NOMO-1 (cell line): ENCODE data around the gene TSSC4.

Experiments
- DNase-seq, 2 experiments: peaks; one replicate each; lab custom pipeline; 2025; ENCODE audit not compliant: unreplicated experiment in 2 of 2; lab: John Stamatoyannopoulos, UW

Gene TSSC4

DNA sequence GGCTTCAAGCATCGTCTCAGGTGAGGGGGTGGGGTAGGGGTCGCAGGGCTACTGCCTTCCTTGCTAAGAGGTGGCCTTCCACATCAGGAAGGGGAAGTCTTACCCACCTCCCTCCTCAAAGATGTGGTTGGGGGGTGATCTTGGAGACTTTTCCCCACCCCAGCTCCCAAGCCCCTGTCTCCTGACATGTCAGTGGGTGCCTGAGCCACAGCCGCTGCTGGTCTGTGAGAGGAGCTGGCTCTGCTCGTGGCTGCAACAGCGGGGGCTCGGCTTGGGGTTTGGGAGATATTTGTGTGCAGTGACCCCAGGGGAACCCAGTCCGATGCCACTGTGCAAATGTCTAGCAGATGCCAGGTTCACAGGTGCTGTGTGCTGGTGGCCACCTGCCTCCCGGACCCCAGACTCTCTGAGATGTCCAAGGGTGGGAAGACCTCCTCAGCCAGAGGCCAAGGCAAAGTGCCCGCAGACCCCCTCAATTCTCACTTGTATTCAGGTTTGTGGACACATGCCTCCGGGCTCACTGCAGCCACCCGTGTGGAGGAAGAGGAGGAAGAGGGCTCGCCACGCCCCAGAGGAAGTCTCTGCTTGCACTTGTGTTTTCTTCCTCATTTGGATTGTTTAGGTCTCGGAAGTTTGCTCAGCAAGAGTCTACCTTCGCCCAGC, 46.2 kb downstream of the TSSC4 start:
- DNase-seq, result peak; percentile 74 to 76

DNA sequence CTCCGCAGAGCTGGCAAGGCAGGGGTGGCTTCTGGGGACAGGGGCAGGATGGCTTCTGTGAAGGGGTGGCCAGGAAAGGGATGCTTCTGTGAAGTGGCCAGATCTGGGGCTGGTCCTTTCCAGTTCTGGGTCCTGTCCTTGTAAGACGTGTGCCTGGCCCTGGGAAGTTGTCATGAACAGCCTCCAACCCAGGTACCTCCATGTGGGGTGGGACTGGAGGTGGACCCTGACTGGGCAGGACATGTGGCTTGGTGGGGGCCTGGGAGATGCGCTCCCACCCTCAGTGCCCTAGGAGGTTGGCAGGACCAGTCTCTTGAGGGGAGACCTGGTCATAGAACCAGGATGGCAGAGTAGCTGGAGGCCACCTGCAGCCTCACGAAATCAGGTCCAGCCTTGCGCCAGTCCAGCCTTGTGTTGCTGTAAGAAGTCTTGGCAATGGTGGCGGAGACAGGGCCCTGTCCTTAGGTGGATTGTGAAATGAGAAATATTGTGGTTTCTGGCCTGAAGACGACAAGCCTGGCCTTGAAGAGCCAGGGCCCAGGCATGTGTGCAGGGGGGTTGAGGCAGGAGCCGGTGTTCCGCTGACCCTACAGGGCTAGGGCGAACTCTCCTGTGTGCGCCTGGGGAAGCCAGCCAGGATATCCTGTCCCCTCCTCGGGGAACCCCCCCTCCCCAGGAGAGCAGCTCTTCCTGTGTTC, 46.9 kb downstream of the TSSC4 start:
- DNase-seq, result peak; percentile 55 to 60

DNA sequence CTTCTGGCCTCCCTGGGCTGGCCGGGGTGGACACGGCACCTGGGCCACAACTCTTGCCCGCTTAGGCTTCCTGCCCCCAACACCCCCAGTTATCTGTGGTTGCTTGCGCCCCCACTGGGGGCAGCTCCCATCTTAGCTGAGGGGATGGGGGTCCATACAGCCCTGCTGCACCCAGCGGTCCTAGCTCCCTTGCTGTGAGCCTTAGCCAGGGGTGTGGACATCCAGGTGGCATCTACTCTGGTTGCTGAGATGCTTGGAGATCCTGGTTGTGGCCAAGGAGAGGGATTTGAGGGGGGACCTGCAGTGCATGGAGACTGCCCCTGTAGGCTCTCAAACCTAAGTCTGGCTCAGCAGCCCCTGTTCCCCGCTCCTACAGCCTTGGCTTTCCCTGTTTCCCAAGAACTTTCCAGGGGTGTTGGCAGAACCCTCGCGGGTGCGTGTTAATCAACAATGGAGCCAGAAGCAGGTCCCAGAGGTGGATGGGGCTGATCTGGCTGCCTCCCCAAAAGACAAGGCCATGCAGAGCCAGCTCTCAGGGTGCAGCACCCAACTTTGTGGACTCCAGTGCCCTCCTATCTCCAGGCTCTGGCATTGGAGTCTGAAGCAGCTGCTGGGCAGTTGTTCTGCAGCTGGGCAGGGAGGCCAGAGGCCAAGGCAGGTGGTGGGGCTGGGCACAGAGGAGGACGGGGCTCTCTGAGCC, 47.6 kb downstream of the TSSC4 start:
- DNase-seq, result no peak

DNA sequence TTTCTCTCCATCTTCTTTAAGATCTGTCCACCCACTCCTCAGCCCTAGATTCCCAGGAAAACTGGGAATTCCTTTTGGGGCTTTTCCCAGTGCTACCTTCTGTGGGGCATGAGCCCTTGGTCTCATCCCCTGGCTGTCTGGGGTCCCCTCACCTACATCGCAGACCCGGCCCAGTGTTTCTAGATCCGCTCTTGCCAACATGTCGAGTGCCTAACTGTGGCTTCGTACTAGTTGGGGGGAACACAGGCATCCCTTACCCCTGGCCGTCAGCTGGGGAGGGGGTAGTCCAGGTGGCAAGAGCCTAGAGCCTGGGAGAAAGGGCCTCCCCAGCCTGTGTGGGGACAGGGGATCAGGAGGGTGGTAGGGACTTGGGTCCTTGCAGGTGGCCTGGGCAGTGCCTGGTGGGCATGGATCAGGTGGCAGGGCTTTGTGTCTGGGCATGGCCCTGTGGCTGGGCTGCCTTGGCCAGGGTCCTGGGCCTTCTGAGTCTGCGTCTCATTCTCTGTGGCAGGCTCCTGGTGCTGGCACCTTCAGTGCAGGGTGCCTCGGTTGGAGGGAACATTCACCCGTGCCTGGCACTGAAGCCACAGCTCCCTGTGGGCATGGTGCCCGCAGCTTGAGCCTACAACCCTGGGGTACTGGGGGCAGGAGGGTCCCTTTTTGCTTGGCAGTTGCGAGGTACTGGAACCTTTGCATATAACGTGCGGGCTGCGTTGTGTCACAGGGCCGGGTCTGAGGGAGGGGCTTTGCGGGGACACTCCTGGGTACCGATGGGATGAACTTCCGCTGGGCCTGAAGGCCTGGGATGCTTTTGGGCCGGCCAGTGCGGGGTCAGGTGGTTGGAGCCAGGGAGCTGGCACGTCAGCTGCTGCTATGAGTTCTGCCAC, 48.4 kb downstream of the TSSC4 start:
- no peak for DNase-seq

DNA sequence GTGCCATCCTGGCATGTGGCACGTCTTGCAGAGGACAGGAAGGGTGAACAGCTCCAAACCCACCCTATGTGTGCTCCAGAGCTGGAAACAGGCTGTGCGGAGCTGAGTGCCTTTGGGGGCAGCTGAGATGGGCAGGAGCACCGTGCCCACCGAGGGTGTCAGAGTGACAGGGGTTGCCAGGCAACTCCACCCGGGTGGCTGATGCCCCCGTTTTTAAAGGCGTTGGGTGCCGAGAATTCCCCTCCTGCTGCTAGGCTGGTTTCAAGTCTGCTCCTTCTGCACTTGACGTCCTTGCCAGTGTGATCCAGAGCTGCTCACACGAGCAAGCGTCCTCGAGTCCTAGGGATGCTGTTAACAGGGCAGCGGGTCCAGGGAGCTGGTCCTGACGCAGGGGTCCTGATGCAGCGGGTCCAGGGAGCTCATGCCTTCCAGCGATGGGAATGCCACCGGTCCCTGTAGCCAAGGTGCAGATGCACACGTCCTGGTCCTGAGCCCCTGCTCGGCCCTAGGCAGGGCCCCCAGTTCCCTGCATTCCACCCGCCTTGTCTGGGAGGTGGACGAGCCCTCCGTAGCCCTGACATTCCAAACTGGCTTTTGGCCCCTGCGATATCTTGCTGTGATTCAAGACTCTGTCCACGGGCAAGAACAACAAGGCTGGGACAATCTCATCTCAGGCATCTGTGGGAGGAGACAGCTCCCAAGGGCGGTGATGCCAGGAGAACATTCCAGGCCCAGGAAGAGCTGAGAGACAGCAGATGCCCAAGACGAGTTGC, 49.2 kb downstream of the TSSC4 start:
- no peak for DNase-seq

DNA sequence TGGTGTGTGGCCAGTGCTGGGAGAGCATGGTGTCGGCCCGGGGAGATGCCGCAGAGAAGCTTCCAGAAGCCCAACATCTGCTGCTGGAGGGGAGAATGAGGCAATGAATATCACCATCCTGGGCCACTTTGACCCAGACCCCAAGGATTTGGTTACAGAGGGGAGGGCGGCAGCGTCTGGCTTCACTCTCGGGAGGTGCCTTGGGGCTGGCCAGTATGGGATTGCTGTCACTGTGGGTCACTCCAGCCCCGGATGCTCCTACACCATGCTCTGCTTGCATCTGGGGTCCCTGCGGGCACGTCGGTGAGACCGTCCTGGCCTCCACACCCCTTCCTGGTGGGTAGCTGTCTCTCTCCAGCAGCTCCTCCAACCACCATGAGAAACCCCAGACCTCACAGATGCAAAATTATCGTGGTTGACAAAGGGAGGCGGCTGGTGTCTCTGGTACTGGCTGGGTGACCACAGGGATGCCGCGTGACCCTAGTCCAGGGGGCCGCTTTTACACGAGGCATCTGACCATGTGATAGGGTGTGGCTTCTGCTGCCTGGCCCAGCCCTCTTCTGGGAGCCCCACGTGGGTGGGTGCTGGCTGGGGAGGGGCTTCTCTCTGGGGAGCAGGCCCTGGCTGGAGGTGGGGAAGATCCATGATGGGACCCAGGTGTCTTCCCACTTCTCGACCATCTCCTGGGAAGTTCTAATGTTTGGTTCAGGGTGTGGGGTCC, 49.9 kb downstream of the TSSC4 start:
- no peak for DNase-seq

DNA sequence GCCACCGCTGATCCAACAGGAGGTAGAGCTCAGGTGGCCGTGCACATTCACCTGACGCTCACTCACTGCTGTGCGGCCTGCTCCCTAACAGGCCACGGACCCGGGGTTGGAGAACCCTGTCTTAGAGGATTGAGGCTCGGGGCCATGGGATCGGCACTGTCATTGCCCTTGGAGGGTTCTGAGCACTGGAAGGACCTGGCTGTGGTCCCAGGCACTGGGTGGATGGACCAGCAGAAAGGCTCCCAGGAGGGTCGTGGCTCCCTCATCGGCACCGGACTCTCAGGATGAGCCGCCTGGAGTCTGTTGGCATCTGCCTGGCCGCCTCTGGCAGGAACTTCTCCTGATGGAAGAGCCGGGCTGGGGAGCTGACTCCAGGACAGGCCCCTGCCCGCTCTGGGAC, 50.8 kb downstream of the TSSC4 start:
- DNase-seq, result no peak

DNA sequence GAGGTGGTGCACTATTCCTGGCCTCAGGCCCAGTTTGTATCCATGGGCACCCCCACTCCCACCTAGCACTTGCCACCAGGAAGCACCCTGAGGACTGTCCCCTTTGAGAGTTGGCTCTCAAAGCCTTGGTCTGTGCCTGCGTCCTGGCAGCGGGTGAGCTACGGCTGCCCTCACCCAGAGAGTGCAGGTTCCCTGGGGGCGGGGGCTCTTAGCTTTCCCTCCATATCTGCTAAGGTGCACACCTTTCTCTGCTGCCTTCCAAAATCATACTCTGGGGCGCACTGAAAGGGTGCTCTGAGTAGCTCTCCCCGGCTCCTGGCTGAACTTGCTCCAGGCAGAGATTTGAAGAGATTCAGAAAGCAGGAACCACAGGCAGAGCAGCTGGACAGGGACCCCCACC, 51.4 kb downstream of the TSSC4 start:
- DNase-seq, result no peak

DNA sequence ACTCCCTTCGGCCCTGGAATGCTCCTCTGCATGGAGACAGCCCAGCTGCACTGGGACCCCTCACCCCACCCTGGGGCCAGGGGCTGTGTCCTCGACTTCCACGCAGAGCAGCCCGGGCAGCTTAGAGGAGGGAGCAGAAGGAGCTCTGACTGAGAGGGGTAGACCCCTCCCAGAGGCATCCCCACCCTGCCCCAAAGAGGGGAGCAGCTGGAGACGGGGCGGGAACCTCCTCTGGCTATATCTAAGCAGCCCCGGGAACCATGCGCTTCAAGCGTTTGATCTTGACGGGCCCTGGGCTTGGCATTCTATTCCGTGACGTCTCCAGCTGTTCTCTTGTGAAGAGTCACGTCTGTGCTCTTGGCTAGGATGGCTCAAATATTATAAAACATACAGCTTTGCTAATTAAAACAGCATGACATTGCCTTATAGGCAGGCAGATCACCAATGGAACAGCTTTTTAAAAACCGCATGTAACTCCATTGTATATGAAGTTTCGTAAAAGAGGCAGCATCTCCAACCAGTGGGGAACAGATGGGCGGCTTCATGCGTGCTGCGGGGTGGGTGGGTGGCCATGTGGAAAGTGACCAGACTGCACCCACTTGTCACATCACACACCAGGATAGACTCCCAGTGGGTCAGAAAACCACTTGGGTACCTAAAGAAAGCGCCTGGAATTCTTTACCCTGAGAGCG, 51.9 kb downstream of the TSSC4 start:
- DNase-seq, result no peak

DNA sequence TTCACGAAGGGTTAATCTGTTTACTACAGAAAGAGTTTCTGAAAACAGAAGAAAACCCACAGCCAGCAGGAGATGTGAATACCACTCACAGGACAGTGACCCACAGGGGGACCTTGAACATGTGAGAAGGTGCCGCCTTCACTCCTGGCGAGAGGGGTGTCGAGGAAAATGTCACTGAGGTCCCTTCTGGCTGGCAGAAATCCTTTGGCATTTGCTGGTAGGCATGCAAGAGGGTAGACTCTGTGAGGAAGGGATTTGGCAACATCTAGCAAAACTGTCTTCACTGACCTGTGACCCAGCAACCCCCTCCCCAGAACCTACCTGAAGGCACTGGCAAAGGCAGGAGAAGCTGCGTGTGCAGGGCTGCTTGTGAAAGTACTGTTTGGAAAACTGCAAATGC, 52.9 kb downstream of the TSSC4 start:
- DNase-seq, result no peak
